AG04449 (cell line): Measurements from ENCODE around the gene FRMD3.

ENCODE experiments used
- CTCF ChIA-PET: fragments of 350-600 bp; formaldehyde crosslinking; extraction: SDS; loops from one replicate; lab custom pipeline; 2021; ENCODE audit warnings: antibody characterized with exemption; lab: Yijun Ruan, JAX
- POLR2A ChIA-PET: fragments of 400-600, 350-600 bp; formaldehyde crosslinking; extraction: SDS; loops from one replicate; lab custom pipeline; 2020; ENCODE audit warnings: antibody characterized with exemption, inconsistent platforms; lab: Yijun Ruan, JAX
- DNase-seq: peaks from one replicate; pipeline ENCODE4 v3.0.0-alpha.2; 2010; ENCODE audit warnings: low read depth, low spot score
- H3K4me3 ChIP-seq: 2 replicates; pipeline ENCODE4 v1.5.1; 2011; ENCODE audit warnings: low read depth, mild to moderate bottlenecking, control low read depth, low read length
- TF ChIP-seq, protein P1 (sequence below): IDR thresholded peaks from one replicate; pipeline ENCODE4 v1.5.1; 2011; ENCODE audit warnings: mild to moderate bottlenecking, moderate library complexity, low read length, control low read depth, inconsistent platforms; ENCODE audit not compliant: insufficient read depth; ENCODE audit errors: missing control alignments

The FRMD3 gene

DNA sequence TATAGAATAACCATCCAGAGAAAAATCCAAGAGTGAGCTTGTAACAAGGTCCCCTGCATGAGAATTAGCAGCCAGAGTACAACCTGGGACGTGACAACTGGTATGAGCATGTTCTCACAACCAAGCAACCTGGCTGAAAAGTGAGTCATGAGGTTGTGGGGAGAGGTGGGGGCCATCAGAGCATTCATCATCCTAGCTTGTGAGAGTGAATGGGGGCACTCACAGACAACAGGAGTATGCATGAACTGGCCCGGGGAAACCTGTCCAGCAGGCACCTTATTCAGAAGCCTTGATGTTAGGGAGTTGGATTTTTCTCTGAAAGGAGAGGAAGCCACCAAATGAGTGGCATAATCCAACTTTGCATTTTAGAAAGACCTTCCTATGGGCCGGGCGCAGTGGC is 113.0 kb downstream of the FRMD3 start:
- no peak for DNase-seq
- CTCF ChIA-PET = no interaction called here
- POLR2A ChIA-PET = no interaction called here
- H3K4me3 ChIP-seq = no peak overlapping the region
- TF ChIP-seq, protein P1, sequence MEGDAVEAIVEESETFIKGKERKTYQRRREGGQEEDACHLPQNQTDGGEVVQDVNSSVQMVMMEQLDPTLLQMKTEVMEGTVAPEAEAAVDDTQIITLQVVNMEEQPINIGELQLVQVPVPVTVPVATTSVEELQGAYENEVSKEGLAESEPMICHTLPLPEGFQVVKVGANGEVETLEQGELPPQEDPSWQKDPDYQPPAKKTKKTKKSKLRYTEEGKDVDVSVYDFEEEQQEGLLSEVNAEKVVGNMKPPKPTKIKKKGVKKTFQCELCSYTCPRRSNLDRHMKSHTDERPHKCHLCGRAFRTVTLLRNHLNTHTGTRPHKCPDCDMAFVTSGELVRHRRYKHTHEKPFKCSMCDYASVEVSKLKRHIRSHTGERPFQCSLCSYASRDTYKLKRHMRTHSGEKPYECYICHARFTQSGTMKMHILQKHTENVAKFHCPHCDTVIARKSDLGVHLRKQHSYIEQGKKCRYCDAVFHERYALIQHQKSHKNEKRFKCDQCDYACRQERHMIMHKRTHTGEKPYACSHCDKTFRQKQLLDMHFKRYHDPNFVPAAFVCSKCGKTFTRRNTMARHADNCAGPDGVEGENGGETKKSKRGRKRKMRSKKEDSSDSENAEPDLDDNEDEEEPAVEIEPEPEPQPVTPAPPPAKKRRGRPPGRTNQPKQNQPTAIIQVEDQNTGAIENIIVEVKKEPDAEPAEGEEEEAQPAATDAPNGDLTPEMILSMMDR = no peak

DNA sequence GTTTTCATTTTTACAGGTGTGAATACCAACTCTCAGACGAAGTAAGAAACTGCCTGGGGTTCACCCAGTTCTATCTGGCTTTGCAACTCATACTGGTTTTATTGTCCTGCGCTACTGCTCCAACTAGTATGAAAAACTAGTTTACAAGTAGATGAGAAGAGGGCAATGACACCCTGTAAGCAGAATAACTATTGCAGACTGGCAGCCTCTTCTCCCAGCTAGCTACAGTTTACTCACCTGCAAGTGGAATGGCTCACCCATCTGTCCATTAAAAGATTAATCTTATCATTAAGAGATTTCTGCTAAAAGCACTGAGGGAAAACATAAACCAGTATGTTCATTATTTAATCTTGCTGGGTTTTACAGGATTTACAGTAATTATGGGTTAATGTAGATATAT is 113.4 kb downstream of the FRMD3 start:
- DNase-seq = no peak
- ChIA-PET CTCF (no interaction called here), POLR2A (no interaction called here)

DNA sequence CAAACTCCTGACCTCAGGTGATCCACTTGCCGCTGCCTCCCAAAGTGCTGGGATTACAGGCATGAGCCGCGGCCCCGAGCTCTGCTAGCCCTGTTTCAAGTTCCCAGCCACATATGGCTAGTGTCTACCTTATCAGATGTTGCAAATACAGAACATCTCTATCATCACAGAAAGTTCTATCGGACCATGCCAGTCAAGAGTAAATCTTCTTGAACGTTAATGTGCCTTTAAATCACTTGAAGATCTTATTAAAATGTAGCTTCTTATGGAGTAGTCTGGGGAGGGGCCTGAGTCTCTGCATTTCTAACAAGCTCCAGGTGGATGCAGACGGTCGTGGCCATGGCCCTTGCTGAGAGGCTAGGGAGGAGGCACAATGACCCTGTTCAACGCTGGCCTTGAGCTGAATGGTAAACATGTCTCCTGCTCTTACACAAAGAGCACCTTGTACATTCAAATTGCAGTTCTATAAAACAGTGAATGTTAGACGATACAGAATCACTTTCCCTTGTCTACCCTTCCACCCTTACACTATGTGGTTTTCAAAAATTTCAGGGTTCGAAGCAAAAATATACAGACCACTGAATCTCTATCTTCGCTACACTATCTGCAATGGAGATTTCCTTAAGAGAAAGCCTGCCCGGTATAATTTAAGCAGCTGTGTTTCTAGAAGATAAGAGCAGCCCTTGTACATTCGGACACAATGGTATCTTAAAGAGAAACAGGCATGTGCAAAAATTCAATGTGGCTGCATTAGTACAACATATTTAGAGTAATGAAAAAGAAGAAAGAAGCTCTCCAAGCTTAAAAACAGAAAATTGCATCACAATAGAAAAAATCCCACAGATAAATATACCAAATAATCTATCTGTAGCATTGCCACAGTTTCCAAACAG is 114.1 kb downstream of the FRMD3 start:
- H3K4me3 ChIP-seq = no peak overlapping the region
- POLR2A ChIA-PET = no interaction called here
- CTCF ChIA-PET = no interaction called here
- no peak for DNase-seq
- TF ChIP-seq, protein P1 = no peak

More for the DNA sequence above, 113.4 kb downstream of the FRMD3 start:
- no peak overlapping the region for H3K4me3 ChIP-seq
- TF ChIP-seq, protein P1 = no peak

DNA sequence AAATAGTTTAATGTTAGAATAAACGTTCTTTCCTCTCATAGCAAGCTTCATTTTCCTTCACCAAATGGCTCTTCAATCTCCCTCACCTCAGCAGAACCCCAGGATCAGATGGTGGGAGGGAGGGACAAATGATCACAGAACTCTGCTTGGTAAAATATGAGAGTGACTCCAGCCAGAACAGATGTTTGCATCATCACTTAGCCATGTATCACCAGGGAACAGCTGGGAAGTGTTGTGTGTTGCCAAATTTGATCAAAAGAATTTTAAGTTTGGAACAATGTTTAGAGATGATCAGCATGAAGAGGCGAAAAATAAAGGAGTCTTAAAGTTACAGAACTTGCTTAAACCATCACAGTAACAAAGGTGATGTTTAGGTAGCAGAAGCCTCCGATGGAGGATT is 115.7 kb downstream of the FRMD3 start:
- TF ChIP-seq, protein P1 = no peak
- no peak for DNase-seq
- ChIA-PET POLR2A (no interaction called here), CTCF (interaction anchor here (1.0 to 1.7 kb wide), 2 partner anchors 22 to 88 kb away, joined by 4 read pairs; no protein-coding TSS in a partner anchor)
- H3K4me3 ChIP-seq = no peak overlapping the region

DNA sequence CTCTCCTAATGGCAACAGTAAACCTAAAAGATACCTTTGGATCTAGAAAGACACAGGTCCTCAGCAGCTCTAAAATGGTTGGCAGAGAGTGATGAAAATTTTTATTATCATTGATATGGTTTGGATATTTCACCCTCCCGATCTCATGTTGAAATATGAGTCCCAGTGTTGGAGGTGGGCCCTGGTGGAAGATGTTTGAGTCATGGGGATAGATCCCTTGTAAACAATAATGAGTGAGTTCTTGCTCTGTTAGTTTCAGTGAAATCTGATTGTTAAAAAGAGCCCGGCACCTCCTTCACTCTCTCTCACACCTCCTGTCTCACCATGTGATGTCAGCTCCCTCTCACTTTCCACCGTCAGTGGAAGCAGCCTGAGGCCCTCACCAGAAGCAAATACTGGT is 117.7 kb downstream of the FRMD3 start:
- H3K4me3 ChIP-seq = no peak overlapping the region
- TF ChIP-seq, protein P1 = no peak
- POLR2A ChIA-PET = no interaction called here
- CTCF ChIA-PET = no interaction called here
- DNase-seq = no peak

DNA sequence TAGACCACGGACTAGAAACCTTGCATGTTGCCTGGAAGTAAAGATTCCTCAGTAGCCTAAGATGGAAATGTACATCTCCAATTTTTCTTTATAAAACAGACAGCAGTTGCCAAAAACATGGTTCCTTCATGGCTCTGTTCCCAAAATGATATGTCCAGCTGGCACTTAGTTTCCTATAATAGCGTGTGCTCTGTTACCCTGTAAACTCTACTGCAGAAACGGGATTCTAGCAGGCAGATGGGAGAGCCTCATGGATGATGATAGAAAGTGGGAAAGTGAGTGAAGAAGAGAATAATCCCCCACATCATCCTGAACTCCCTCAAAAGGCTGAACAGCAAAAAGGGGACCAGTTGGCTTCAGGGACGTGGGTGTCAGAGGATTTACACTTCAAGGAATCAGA is 118.2 kb downstream of the FRMD3 start:
- ChIA-PET CTCF (no interaction called here), POLR2A (no interaction called here)
- H3K4me3 ChIP-seq = no peak overlapping the region
- TF ChIP-seq, protein P1 = no peak
- no peak for DNase-seq
